IMR-90 (cell line): ENCODE data around the gene MYEOV. TPM values are rescaled to one million over a fixed set of nuclear protein-coding genes. Genes with fewer than 3 reads are reported as not detected.

Experiments used
- ATAC-seq: fragments of 200-7000 bp; cut with Tn5 transposase; 2 replicates; pipeline ENCODE4 v1.9.1; 2020; ENCODE audit warnings: low read depth, mild to moderate bottlenecking, moderate library complexity
- BruUV-seq: library from RNA; stranded (reverse); fragments of 400-500 nt; replicated peaks from 2 replicates; lab custom pipeline; 2021; lab: Mats Ljungman, UMichigan
- CTCF ChIA-PET: fragments of 300-600 bp; formaldehyde crosslinking; extraction: SDS; loops from one replicate; lab custom pipeline; 2021; ENCODE audit warnings: antibody characterized with exemption; lab: Yijun Ruan, JAX
- POLR2A ChIA-PET: fragments of 300-600 bp; sonication (Branson Sonifier 250); formaldehyde crosslinking; loops from one replicate; lab custom pipeline; 2022; ENCODE audit warnings: antibody characterized with exemption; ENCODE audit not compliant: unreplicated experiment; lab: Charles Lee
- DNase-seq: peaks from one replicate; pipeline ENCODE4 v3.0.0; 2013
- H2AFZ ChIP-seq: replicated peaks from 2 replicates; pipeline ENCODE3; 2013; ENCODE audit warnings: low read length, mild to moderate bottlenecking; ENCODE audit not compliant: poor library complexity
- H2AK5ac ChIP-seq: 2 replicates; pipeline ENCODE4 v1.6.1; 2013; ENCODE audit warnings: low read depth, low read length, inconsistent platforms
- H2AK9ac ChIP-seq: replicated peaks from 2 replicates; pipeline ENCODE3; 2013; ENCODE audit warnings: mild to moderate bottlenecking, low read depth, low read length, moderate library complexity; ENCODE audit not compliant: poor library complexity
- H2BK120ac ChIP-seq: 2 replicates; pipeline ENCODE4 v1.6.1; 2013; ENCODE audit warnings: low read depth, low read length, inconsistent platforms
- H2BK15ac ChIP-seq: 3 replicates; pipeline ENCODE4 v1.6.1; 2013; ENCODE audit warnings: low read depth, low read length, inconsistent platforms
- H2BK20ac ChIP-seq: 2 replicates; pipeline ENCODE4 v1.6.1; 2013; ENCODE audit warnings: low read depth, mild to moderate bottlenecking, inconsistent platforms, low read length, moderate library complexity
- H2BK5ac ChIP-seq: 2 replicates; pipeline ENCODE4 v1.6.1; 2013; ENCODE audit warnings: mild to moderate bottlenecking, low read depth, low read length, inconsistent platforms; ENCODE audit not compliant: poor library complexity, severe bottlenecking
- H3K14ac ChIP-seq: replicated peaks from 2 replicates; pipeline ENCODE4 v1.6.1; 2013; ENCODE audit warnings: low read depth, low read length, inconsistent platforms
- H3K18ac ChIP-seq: 2 replicates; pipeline ENCODE4 v1.6.1; 2013; ENCODE audit warnings: low read depth, low read length, control low read depth
- H3K23ac ChIP-seq: 2 replicates; pipeline ENCODE4 v1.6.1; 2013; ENCODE audit warnings: low read depth, low read length, inconsistent platforms
- H3K27ac ChIP-seq: 2 replicates; pipeline ENCODE4 v1.5.1; 2013; ENCODE audit warnings: mild to moderate bottlenecking, control low read depth, low read length; ENCODE audit not compliant: insufficient read depth
- H3K27me3 ChIP-seq: 2 replicates; pipeline ENCODE4 v1.6.1; 2013; ENCODE audit warnings: low read length; ENCODE audit not compliant: control insufficient read depth, insufficient read depth
- H3K36me3 ChIP-seq: 2 replicates; pipeline ENCODE4 v1.6.1; 2013; ENCODE audit warnings: low read length, mixed read lengths; ENCODE audit not compliant: control insufficient read depth, insufficient read depth
- H3K4ac ChIP-seq: 2 replicates; pipeline ENCODE4 v1.6.1; 2013; ENCODE audit warnings: low read depth, low read length, inconsistent platforms
- H3K4me1 ChIP-seq: 2 replicates; pipeline ENCODE4 v1.6.1; 2013; ENCODE audit warnings: low read length, mixed read lengths; ENCODE audit not compliant: control insufficient read depth, insufficient read depth
- H3K4me2 ChIP-seq: 2 replicates; pipeline ENCODE4 v1.6.1; 2013; ENCODE audit warnings: low read depth, mild to moderate bottlenecking, control low read depth, low read length, moderate library complexity
- H3K4me3 ChIP-seq: 2 replicates; pipeline ENCODE4 v1.5.1; 2013; ENCODE audit warnings: low read depth, mild to moderate bottlenecking, control low read depth, low read length, moderate library complexity; ENCODE audit not compliant: insufficient read depth
- H3K56ac ChIP-seq: 2 replicates; pipeline ENCODE4 v1.6.1; 2013; ENCODE audit warnings: low read length, inconsistent platforms; ENCODE audit not compliant: insufficient read depth; ENCODE audit errors: extremely low read depth
- H3K79me1 ChIP-seq, 2 experiments: 2 replicates each; pipeline ENCODE4 v1.6.1; 2013; ENCODE audit warnings: low read length in 2 of 2, inconsistent platforms in 1 of 2, low read depth in 1 of 2
- H3K9ac ChIP-seq: 2 replicates; pipeline ENCODE4 v1.6.1; 2013; ENCODE audit warnings: low read depth, low read length, control low read depth
- H3K9me1 ChIP-seq: 2 replicates; pipeline ENCODE4 v1.6.1; 2013; ENCODE audit warnings: low read length, inconsistent platforms; ENCODE audit not compliant: insufficient read depth
- H3K9me3 ChIP-seq: 2 replicates; pipeline ENCODE4 v1.6.1; 2013; ENCODE audit warnings: low read length; ENCODE audit not compliant: control insufficient read depth, insufficient read depth
- H4K20me1 ChIP-seq: 2 replicates; pipeline ENCODE4 v1.6.1; 2013; ENCODE audit warnings: low read length, inconsistent platforms; ENCODE audit not compliant: insufficient read depth
- H4K5ac ChIP-seq: 2 replicates; pipeline ENCODE4 v1.6.1; 2013; ENCODE audit warnings: mild to moderate bottlenecking, low read depth, low read length, control low read depth
- H4K8ac ChIP-seq, 2 experiments: 2 replicates each; pipeline ENCODE4 v1.6.1; 2013; ENCODE audit warnings: low read depth in 2 of 2, low read length in 2 of 2, control low read depth in 1 of 2, inconsistent platforms in 1 of 2
- H4K91ac ChIP-seq: 2 replicates; pipeline ENCODE4 v1.6.1; 2013; ENCODE audit warnings: low read depth, low read length, inconsistent platforms; ENCODE audit not compliant: insufficient read depth
- CEBPB ChIP-seq: IDR thresholded peaks from 2 replicates; pipeline ENCODE4 v1.6.1; 2012; ENCODE audit warnings: low read depth, low read length, improper control_type of control experiment
- CTCF ChIP-seq: conservative IDR thresholded peaks from 2 replicates; pipeline ENCODE4 v1.5.1; 2012; ENCODE audit warnings: mild to moderate bottlenecking, low read depth, low read length, improper control_type of control experiment
- ELK1 ChIP-seq: fragments of 150-350 bp; IDR thresholded peaks from 2 replicates; pipeline ENCODE4 v1.6.1; 2016; ENCODE audit warnings: low read depth, mild to moderate bottlenecking, low read length, moderate library complexity, borderline replicate concordance
- FOS ChIP-seq: fragments of 150-350 bp; IDR thresholded peaks from 2 replicates; pipeline ENCODE4 v1.6.1; 2016; ENCODE audit warnings: low read depth, low read length
- MAFK ChIP-seq: IDR thresholded peaks from 2 replicates; pipeline ENCODE4 v1.6.1; 2012; ENCODE audit warnings: low read depth, low read length, improper control_type of control experiment
- MAZ ChIP-seq: IDR thresholded peaks from 2 replicates; pipeline ENCODE4 v1.6.1; 2012; ENCODE audit warnings: low read depth, mild to moderate bottlenecking, low read length, improper control_type of control experiment, moderate library complexity, borderline replicate concordance
- MXI1 ChIP-seq: IDR thresholded peaks from 2 replicates; pipeline ENCODE4 v1.6.1; 2012; ENCODE audit warnings: low read depth, mild to moderate bottlenecking, low read length, moderate library complexity, borderline replicate concordance
- RAD21 ChIP-seq: IDR thresholded peaks from 2 replicates; pipeline ENCODE4 v1.6.1; 2012; ENCODE audit warnings: low read length, improper control_type of control experiment
- RFX5 ChIP-seq: IDR thresholded peaks from 2 replicates; pipeline ENCODE4 v1.8.0; 2012; ENCODE audit warnings: low read depth, mild to moderate bottlenecking, low read length, moderate library complexity
- SMC3 ChIP-seq: fragments of 150-350 bp; IDR thresholded peaks from 2 replicates; pipeline ENCODE4 v1.6.1; 2016; ENCODE audit warnings: low read depth, mild to moderate bottlenecking, antibody characterized with exemption, low read length, moderate library complexity
- USF2 ChIP-seq: fragments of 150-350 bp; IDR thresholded peaks from 2 replicates; pipeline ENCODE4 v1.6.1; 2017; ENCODE audit warnings: mild to moderate bottlenecking, antibody characterized with exemption, low read length, low read depth
- WGBS, 2 experiments: methylation state at CpG; one replicate each; pipeline versions ENCODE4 v1.1.5 to v1.1.7; 2013; ENCODE audit warnings: missing lambda C conversion rate in 2 of 2; ENCODE audit not compliant: insufficient read length in 1 of 2; ENCODE audit errors: extremely low coverage in 2 of 2; 5-methylcytosine and 5-hydroxymethylcytosine counted together
- dilution Hi-C: fragments of 300-500 bp; cut with HindIII; formaldehyde crosslinking; loops from one replicate; pipeline ENCODE4 v1.14.3; 2018; ENCODE audit warnings: low sequenced_read_pairs; ENCODE audit not compliant: unreplicated experiment
- in situ Hi-C: fragments of 300-500 bp; cut with MboI; formaldehyde crosslinking; loops from 3 replicates; pipeline ENCODE4 v1.14.3; 2019; ENCODE audit warnings: low sequenced_read_pairs, inconsistent platforms, mixed read lengths
- intact Hi-C: fragments of 100-400 bp; cut with micrococcal nuclease; formaldehyde crosslinking; loops from 2 replicates; pipeline ENCODE4 v1.10.0; 2022
- polyA plus RNA-seq, 3 experiments: library from polyadenylated mRNA; depleted of rRNA; stranded (reverse); fragments of >200 nt; gene quantifications; 2 replicates each; pipeline ENCODE4 v1.2.3, GENCODE V29; 2012; ENCODE audit warnings: low replicate concordance in 1 of 3
- total RNA-seq: library from RNA; depleted of rRNA; stranded (reverse); fragments of >200 nt; gene quantifications from 2 replicates; pipeline ENCODE4 v1.2.3, GENCODE V29; 2012

Gene MYEOV
- total and polyA plus RNA-seq, 2 of the 4 experiments (the other 2 are of a cell fraction): 5.8 to 6.8 TPM

GRCh38 chr11:69307421-69307820, 13.5 kb downstream of the MYEOV start:
- Histone ChIP-seq H2BK20ac (no peak overlapping the region), H3K4me1 (peaks cover 17% of the 10 kb centered on the region), H4K8ac (no peak overlapping the region), H2BK120ac (no peak overlapping the region), H2AK5ac (0 out of 2 replicates have a peak overlapping the region, but pooled peaks have one; percentile 66), H4K20me1 (no peaks in the 10 kb centered on the region), H3K4me2 (no peak overlapping the region), H3K79me1 (peaks cover 11 to 78% of the 10 kb centered on the region in 2 experiments; a peak in 3 of 4 replicates), H3K36me3 (no peaks in the 10 kb centered on the region), H3K9me1 (peaks cover 22% of the 10 kb centered on the region), H2BK5ac (no peak overlapping the region), H4K91ac (no peak overlapping the region), H3K23ac (no peak overlapping the region), H2AFZ (no peak overlapping the region), H3K27ac (no peak overlapping the region), H3K27me3 (no peaks in the 10 kb centered on the region), H3K18ac (no peak overlapping the region), H2AK9ac (no peak overlapping the region), H4K5ac (no peak overlapping the region), H3K9ac (no peak overlapping the region), H3K14ac (no peak overlapping the region), H3K4ac (no peak overlapping the region; the same call in 1 of the 2 replicates), H3K9me3 (no peaks in the 10 kb centered on the region), H3K56ac (no peak overlapping the region), H3K4me3 (no peak overlapping the region), H2BK15ac (no peak overlapping the region)
- in situ Hi-C loops (no loop called here), intact Hi-C loops (no loop called here), dilution Hi-C loops (no loop called here)
- ATAC-seq: no peak
- WGBS, 2 experiments: no CpG with 5 or more reads among the region's 6 CpGs
- TF ChIP-seq USF2 (no peak), RFX5 (no peak), FOS (no peak), RAD21 (no peak), CTCF (no peak), MAZ (no peak), ELK1 (no peak), MAFK (no peak), MXI1 (no peak), SMC3 (no peak), CEBPB (no peak)
- no TSS peak for BruUV-seq
- DNase-seq: no peak
- POLR2A ChIA-PET: no interaction called here
- CTCF ChIA-PET: interaction anchor here (1.6 kb wide), 2 partner anchors 10 to 15 kb away, joined by 3 to 4 read pairs; no protein-coding TSS in a partner anchor
